Measurements from ENCODE around the gene LPAR3.

DNA sequence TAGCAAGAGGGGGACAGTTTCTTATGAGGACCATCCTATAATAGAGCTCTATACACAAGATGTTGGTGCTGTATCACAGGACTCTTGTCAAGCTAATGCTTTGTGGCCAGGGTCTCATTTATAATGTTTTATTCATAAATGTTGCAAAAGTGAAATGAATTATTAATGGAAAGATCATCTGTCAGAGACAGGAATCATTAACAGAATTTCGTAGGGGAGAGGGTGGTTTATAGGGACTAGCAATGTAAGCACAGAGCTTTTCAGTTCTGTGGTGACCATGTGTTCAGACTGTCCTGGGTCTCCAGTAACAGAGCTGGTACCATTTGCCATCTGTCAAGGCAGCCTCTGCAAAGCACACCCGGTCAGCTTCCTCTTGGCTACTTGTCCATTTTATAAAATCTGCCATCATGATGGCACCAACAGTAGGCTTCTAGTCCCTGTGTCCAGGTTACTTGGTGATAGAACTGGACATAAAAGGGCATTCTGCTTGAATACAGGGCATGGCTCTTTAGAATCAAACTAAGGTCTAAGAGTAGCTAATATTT is 36.2 kb downstream of the LPAR3 start:
- TF ChIP-seq, protein P1, sequence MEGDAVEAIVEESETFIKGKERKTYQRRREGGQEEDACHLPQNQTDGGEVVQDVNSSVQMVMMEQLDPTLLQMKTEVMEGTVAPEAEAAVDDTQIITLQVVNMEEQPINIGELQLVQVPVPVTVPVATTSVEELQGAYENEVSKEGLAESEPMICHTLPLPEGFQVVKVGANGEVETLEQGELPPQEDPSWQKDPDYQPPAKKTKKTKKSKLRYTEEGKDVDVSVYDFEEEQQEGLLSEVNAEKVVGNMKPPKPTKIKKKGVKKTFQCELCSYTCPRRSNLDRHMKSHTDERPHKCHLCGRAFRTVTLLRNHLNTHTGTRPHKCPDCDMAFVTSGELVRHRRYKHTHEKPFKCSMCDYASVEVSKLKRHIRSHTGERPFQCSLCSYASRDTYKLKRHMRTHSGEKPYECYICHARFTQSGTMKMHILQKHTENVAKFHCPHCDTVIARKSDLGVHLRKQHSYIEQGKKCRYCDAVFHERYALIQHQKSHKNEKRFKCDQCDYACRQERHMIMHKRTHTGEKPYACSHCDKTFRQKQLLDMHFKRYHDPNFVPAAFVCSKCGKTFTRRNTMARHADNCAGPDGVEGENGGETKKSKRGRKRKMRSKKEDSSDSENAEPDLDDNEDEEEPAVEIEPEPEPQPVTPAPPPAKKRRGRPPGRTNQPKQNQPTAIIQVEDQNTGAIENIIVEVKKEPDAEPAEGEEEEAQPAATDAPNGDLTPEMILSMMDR (conservative IDR thresholded peaks at IDR 0.05; ENCODE audit: low read depth, low read length), result no peak
- TF ChIP-seq EZH2 (IDR thresholded peaks at IDR 0.05; ENCODE audit: low read length, unreplicated experiment) (no peak), EZH2phosphoT487 (IDR thresholded peaks at IDR 0.05; ENCODE audit: borderline replicate concordance, low read length) (no peak)

All from PC-3 (cell line).